Ishikawa (cell line): Measurements from ENCODE around the gene SERF2.

Experiments
- CEBPB ChIP-seq: IDR thresholded peaks from 2 replicates; pipeline ENCODE4 v1.6.1; 2012
- EGR1 ChIP-seq: IDR thresholded peaks from 2 replicates; pipeline ENCODE4 v1.6.1; 2012
- MAX ChIP-seq: IDR thresholded peaks from 2 replicates; pipeline ENCODE4 v1.6.1; 2012
- NFIC ChIP-seq: IDR thresholded peaks from 2 replicates; pipeline ENCODE4 v1.6.1; 2012
- RAD21 ChIP-seq: IDR thresholded peaks from 2 replicates; pipeline ENCODE4 v1.6.1; 2012; ENCODE audit warnings: low read depth
- TCF12 ChIP-seq: IDR thresholded peaks from 2 replicates; pipeline ENCODE4 v1.6.1; 2012; ENCODE audit warnings: low read depth
- TEAD4 ChIP-seq: IDR thresholded peaks from 2 replicates; pipeline ENCODE4 v1.6.1; 2012
- YY1 ChIP-seq: IDR thresholded peaks from 2 replicates; pipeline ENCODE4 v1.6.1; 2012; ENCODE audit warnings: low read depth

- TF ChIP-seq EGR1 (no peak), YY1 (no peak), RAD21 (no peak), CEBPB (no peak), MAX (no peak), NFIC (no peak), TEAD4 (no peak), TCF12 (no peak)
Observed at GRCh38 chr15:43799209-43799944, 7.3 kb downstream of the SERF2 start.
